DMS53 treated with DMSO at 0.1 percent for 48 hours (cell line): ENCODE results near the gene ORC2.
A peak's percentile ranks its signal among the peaks of the same experiment; 100 is the strongest.
"Not testable (repeated sequence)": the region's sequence is repeated elsewhere in the genome, so short reads cannot be mapped to it uniquely, and the experiment has no call there.

Source experiments
- DNase-seq: peaks from one replicate; lab custom pipeline; 2025; ENCODE audit not compliant: unreplicated experiment; lab: John Stamatoyannopoulos, UW

The ORC2 gene

GRCh38 chr2:200939832-200940231 lies 23.6 kb downstream of the ORC2 start:
- DNase-seq: no peak

- DNase-seq: no peak
These were observed 32.4 kb downstream of the ORC2 start for GRCh38 chr2:200930947-200931626.

- no peak for DNase-seq
These were observed 33.9 kb downstream of the ORC2 start for GRCh38 chr2:200929334-200930249.

DNA sequence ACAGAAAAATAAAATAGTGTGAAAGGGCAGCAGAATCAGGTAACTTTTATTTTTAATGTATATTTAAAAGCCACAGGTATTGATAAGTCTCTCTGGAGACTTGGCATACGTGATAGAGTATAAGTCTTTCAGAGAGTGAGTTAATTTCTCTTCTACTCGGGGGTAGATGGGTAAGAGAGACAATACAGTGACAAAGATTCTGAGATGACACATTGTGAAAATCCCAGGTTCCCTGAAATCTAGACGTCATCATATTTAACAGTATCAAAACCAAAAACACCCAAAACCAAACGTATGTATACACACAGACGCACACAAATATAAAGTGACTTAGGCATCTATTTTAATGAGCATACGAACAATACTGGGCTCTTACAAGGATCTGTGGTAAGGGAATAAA lies 41.0 kb downstream of the ORC2 start:
- DNase-seq: no peak

DNA sequence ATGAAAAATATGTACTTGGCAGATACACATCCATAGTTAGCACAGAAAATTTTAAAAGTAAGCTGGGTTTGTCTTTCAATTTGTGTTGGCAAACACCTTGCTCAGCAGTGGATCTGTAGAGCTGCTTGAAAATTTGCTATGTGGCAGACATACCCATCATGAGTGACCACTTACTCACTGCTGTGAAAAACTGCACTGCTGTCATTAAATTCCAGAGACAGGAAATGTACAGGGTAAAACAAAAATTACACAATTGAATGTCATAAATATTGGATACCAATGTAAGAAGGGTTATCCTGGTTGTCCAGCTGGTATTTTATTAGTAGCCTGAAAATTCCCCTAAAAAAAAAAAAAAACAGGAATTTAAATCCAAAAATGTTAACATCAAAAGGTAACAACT lies 49.8 kb downstream of the ORC2 start:
- DNase-seq: no peak

DNA sequence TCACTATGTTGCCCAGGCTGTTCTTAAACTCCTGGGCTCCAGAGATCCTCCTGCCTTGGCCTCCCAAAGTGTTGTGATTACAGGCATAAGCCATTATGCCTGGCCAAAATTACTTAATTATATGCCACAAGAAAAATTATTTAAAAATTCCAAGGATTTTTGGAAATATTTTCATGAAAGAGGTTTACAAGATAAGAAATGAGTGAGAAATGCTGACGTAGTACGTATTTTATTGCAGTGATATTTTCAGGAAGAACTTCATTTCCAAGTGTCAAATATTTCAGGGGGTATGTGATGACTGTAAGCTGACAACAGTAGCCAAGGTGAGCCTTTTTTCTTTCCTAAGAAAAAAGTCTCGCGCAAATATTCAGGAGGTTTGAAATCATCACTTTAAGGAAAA lies 53.5 kb downstream of the ORC2 start:
- DNase-seq: no peak

- DNase-seq: peak; percentile 74
These were observed 57.7 kb downstream of the ORC2 start for GRCh38 chr2:200905618-200906296.

- DNase-seq: peak; percentile 90
These were observed 61.9 kb downstream of the ORC2 start for GRCh38 chr2:200901459-200902072.

GRCh38 chr2:200899482-200899881 lies 64.0 kb downstream of the ORC2 start:
- no peak for DNase-seq

GRCh38 chr2:200888704-200889625 lies 74.5 kb downstream of the ORC2 start, which contains the start of the genes NIF3L1 and PPIL3:
Gene NIF3L1, plus strand, starts transcription at chr2:200889371. Its CDS starts 2,573 bp downstream, at chr2:200891944.
Gene PPIL3, minus strand, starts transcription at chr2:200889077. Its CDS starts 1,462 bp downstream, at chr2:200887615.
- peak; percentile 98 for DNase-seq

DNA sequence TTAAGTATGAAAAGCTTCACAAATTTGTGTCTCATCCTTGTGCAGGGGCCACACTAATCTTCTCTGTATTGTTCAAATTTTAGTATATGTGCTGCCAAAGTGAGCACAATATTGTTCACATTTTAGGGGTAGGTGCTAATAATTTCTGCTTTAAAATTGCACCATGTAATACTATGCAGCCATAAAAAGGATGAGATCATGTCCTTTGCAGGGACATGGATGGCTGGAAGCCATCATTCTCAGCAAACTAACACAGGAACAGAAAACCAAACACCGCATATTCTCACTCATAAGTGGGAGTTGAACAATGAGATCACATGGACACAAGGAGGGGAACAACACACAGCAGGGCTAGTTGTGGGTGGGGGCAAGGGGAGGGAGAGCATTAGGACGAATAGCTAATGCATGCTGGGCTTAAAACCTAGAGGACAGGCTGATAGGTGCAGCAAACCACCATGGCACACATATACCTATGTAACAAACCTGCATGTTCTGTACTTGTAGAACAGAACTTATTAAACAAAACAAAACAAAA lies 81.7 kb downstream of the ORC2 start:
- DNase-seq: not testable (repeated sequence)

GRCh38 chr2:200878289-200878880 lies 85.1 kb downstream of the ORC2 start:
- no peak for DNase-seq

GRCh38 chr2:200877443-200877842 lies 86.0 kb downstream of the ORC2 start:
- DNase-seq: no peak

DNA sequence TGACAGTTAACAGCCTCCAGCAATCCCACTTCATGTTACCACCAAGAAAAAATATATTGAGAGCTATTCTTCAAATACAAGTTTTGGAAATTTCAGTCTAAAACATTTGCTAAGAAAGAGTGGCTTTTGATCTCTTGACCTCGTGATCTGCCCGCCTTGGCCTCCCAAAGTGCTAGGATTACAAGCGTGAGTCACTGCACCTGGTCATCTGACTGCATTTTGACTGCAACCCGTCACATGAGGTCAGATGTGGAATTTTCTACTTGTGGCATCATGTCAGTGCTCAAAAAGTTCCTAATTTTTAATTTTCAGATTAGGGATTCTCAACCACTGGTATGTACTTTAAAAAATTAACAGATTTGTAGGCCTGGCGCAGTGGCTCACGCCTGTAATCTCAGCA lies 89.9 kb downstream of the ORC2 start:
- DNase-seq: no peak

- no peak for DNase-seq
These were observed 92.3 kb downstream of the ORC2 start for GRCh38 chr2:200871151-200871550.

GRCh38 chr2:200869014-200869413 lies 94.4 kb downstream of the ORC2 start:
- DNase-seq: no peak

GRCh38 chr2:200864176-200865034 lies 99.1 kb downstream of the ORC2 start, which contains the start of gene CLK1:
Gene CLK1, minus strand, starts transcription at chr2:200864658. Its CDS starts 2,796 bp downstream, at chr2:200861862.
- DNase-seq: peak; percentile 93

DNA sequence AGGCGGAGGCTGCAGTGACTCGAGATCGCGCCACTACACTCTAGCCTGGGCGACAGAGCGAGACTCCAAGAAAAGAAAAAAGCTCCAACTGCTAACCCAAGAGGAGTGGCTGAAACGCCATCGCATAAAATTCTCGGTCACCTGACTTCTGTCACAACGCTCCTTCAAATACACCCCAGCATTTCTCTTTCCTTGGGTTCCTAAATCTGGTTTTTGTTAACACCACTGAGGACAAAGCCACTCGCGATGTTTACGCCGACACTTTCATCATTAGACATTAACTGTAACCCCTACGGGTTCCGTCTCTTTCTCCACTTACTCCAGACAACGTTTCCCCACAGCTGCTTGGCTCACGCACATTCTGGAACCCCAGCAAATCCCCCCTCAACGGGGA lies 99.7 kb downstream of the ORC2 start:
- DNase-seq: no peak
